Mesenchymal stem cell (in vitro differentiated cells and primary cell): Measurements from ENCODE around the gene TFR2.

Experiments used
- DNase-seq: peaks from one replicate; pipeline ENCODE4 v3.0.0-alpha.2; 2013
- H2AFZ ChIP-seq: one replicate; pipeline ENCODE4 v1.6.1; 2013; ENCODE audit warnings: low read depth, mild to moderate bottlenecking, control low read depth, inconsistent platforms, low read length, moderate library complexity
- H2AK5ac ChIP-seq: 2 replicates; pipeline ENCODE4 v1.6.1; 2013; ENCODE audit warnings: low read length, moderate library complexity, mild to moderate bottlenecking, inconsistent platforms; ENCODE audit not compliant: severe bottlenecking
- H2BK120ac ChIP-seq: one replicate; pipeline ENCODE4 v1.6.1; 2013; ENCODE audit warnings: low read depth, mild to moderate bottlenecking, inconsistent platforms, low read length, moderate library complexity
- H2BK12ac ChIP-seq, 2 experiments: one replicate each; pipeline ENCODE4 v1.6.1; 2013; ENCODE audit warnings: inconsistent platforms in 2 of 2, low read length in 2 of 2, mild to moderate bottlenecking in 2 of 2, moderate library complexity in 2 of 2, control low read depth in 1 of 2
- H2BK15ac ChIP-seq: one replicate; pipeline ENCODE4 v1.6.1; 2013; ENCODE audit warnings: mild to moderate bottlenecking, low read depth, inconsistent platforms; ENCODE audit not compliant: poor library complexity, severe bottlenecking
- H2BK5ac ChIP-seq: 2 replicates; pipeline ENCODE4 v1.6.1; 2013; ENCODE audit warnings: low read depth, mild to moderate bottlenecking, low read length, control low read depth, inconsistent platforms; ENCODE audit not compliant: poor library complexity, severe bottlenecking
- H3K14ac ChIP-seq, 2 experiments: one replicate each; pipeline ENCODE4 v1.6.1; 2013; ENCODE audit warnings: inconsistent platforms in 2 of 2, low read length in 2 of 2, control low read depth in 1 of 2, mild to moderate bottlenecking in 1 of 2, moderate library complexity in 1 of 2
- H3K18ac ChIP-seq, 2 experiments: one replicate each; pipeline ENCODE4 v1.6.1; 2013; ENCODE audit warnings: inconsistent platforms in 2 of 2, low read length in 2 of 2, control low read depth in 1 of 2, low read depth in 1 of 2, mild to moderate bottlenecking in 1 of 2
- H3K23ac ChIP-seq, 2 experiments: one replicate each; pipeline ENCODE4 v1.6.1; 2013; ENCODE audit warnings: inconsistent platforms in 2 of 2, low read length in 2 of 2, mild to moderate bottlenecking in 2 of 2, moderate library complexity in 2 of 2, control low read depth in 1 of 2
- H3K27ac ChIP-seq: 2 replicates; pipeline ENCODE4 v1.5.1; 2013; ENCODE audit warnings: mild to moderate bottlenecking, moderate library complexity, low read length, control low read depth, inconsistent platforms; ENCODE audit not compliant: poor library complexity, severe bottlenecking
- H3K27me3 ChIP-seq, 2 experiments: 2 replicates each; pipeline versions ENCODE4 v1.6.1 to v1.7.0; 2013; ENCODE audit warnings: low read length in 2 of 2, mild to moderate bottlenecking in 2 of 2, moderate library complexity in 2 of 2, control low read depth in 1 of 2, inconsistent platforms in 1 of 2; ENCODE audit not compliant: control insufficient read depth in 1 of 2, insufficient read depth in 1 of 2
- H3K36me3 ChIP-seq, 2 experiments: 2 replicates each; pipeline versions ENCODE4 v1.6.1 to v1.7.0; 2013; ENCODE audit warnings: low read length in 2 of 2, control low read depth in 1 of 2, inconsistent platforms in 1 of 2, low read depth in 1 of 2, mild to moderate bottlenecking in 1 of 2; ENCODE audit not compliant: insufficient read depth in 2 of 2, control insufficient read depth in 1 of 2
- H3K4ac ChIP-seq, 2 experiments: one replicate each; pipeline ENCODE4 v1.6.1; 2013; ENCODE audit warnings: inconsistent platforms in 2 of 2, low read length in 2 of 2, mild to moderate bottlenecking in 2 of 2, moderate library complexity in 2 of 2, control low read depth in 1 of 2, low read depth in 1 of 2
- H3K4me1 ChIP-seq: 2 replicates; pipeline ENCODE4 v1.6.1; 2013; ENCODE audit warnings: low read depth, low read length, control low read depth; ENCODE audit not compliant: control insufficient read depth, insufficient read depth
- H3K4me2 ChIP-seq: 2 replicates; pipeline ENCODE4 v1.6.1; 2013; ENCODE audit warnings: low read length, mild to moderate bottlenecking, inconsistent platforms; ENCODE audit not compliant: poor library complexity, severe bottlenecking
- H3K4me3 ChIP-seq, 2 experiments: 2 replicates each; pipeline versions ENCODE4 v1.5.1 to v1.7.0; 2013; ENCODE audit warnings: low read length in 2 of 2, mild to moderate bottlenecking in 2 of 2, control low read depth in 1 of 2, low read depth in 1 of 2; ENCODE audit not compliant: insufficient read depth in 1 of 2
- H3K79me1 ChIP-seq: replicated peaks from 2 replicates; pipeline ENCODE4 v1.6.1; 2013; ENCODE audit warnings: mild to moderate bottlenecking, control low read depth, low read length, inconsistent platforms; ENCODE audit not compliant: poor library complexity, severe bottlenecking
- H3K9ac ChIP-seq: 2 replicates; pipeline ENCODE4 v1.7.0; 2013; ENCODE audit warnings: mild to moderate bottlenecking, low read length, moderate library complexity
- H3K9me3 ChIP-seq: 2 replicates; pipeline ENCODE4 v1.7.0; 2013; ENCODE audit warnings: mild to moderate bottlenecking, low read length; ENCODE audit not compliant: control insufficient read depth
- H4K8ac ChIP-seq: one replicate; pipeline ENCODE4 v1.6.1; 2013; ENCODE audit warnings: inconsistent platforms, mild to moderate bottlenecking, low read length, moderate library complexity
- H4K91ac ChIP-seq: one replicate; pipeline ENCODE4 v1.6.1; 2013; ENCODE audit warnings: mild to moderate bottlenecking, low read length, inconsistent platforms
- WGBS: methylation state at CpG from one replicate; pipeline ENCODE4 v1.1.7; 2013; ENCODE audit warnings: mixed read lengths; 5-methylcytosine and 5-hydroxymethylcytosine counted together

Gene TFR2

GRCh38 chr7:100687261-100687660, 45.9 kb upstream of the TFR2 start:
- DNase-seq: no peak
- peaks cover 39% of the 10 kb centered on the region for H3K79me1 ChIP-seq
- H3K23ac ChIP-seq: no peak overlapping the region
- H2BK120ac ChIP-seq: no peak overlapping the region
- H4K91ac ChIP-seq: no peak overlapping the region
- H3K9me3 ChIP-seq: no peaks in the 10 kb centered on the region
- H3K14ac ChIP-seq: no peak overlapping the region
- H2BK15ac ChIP-seq: no peak overlapping the region
- H2BK5ac ChIP-seq: no peak overlapping the region
- H3K4me1 ChIP-seq: peaks cover 26% of the 10 kb centered on the region
- H2BK12ac ChIP-seq: no peak overlapping the region
- H3K4me2 ChIP-seq: no peak overlapping the region
- no peak overlapping the region for H3K27ac ChIP-seq
- H3K4ac ChIP-seq: no peak overlapping the region
- peaks cover 67 to 81% of the 10 kb centered on the region in 2 experiments for H3K36me3 ChIP-seq
- H3K18ac ChIP-seq: no peak overlapping the region
- H2AK5ac ChIP-seq: no peak overlapping the region
- H2AFZ ChIP-seq: no peak overlapping the region
- WGBS: 95% methylated on average over 22 of the region's 22 CpGs
- H3K4me3 ChIP-seq: no peak overlapping the region
- H3K9ac ChIP-seq: no peak overlapping the region
- no peak overlapping the region for H4K8ac ChIP-seq
- H3K27me3 ChIP-seq: no peaks in the 10 kb centered on the region

- H3K4me1 ChIP-seq: peaks cover 26% of the 10 kb centered on the region
Observed at GRCh38 chr7:100686822-100687211, 45.5 kb upstream of the TFR2 start.

GRCh38 chr7:100686201-100686821, 45.0 kb upstream of the TFR2 start:
- no peak overlapping the region for H3K4me3 ChIP-seq
- whole genome bisulfite sequencing: 96% methylated on average over 33 of the region's 33 CpGs
- H3K18ac ChIP-seq: no peak overlapping the region
- H3K9ac ChIP-seq: no peak overlapping the region
- peaks cover 28% of the 10 kb centered on the region for H3K4me1 ChIP-seq
- H3K9me3 ChIP-seq: no peaks in the 10 kb centered on the region
- no peak overlapping the region for H3K4me2 ChIP-seq
- no peak overlapping the region for H2BK15ac ChIP-seq
- no peak overlapping the region for H2BK5ac ChIP-seq
- no peak overlapping the region for H4K8ac ChIP-seq
- peaks cover 39% of the 10 kb centered on the region for H3K79me1 ChIP-seq
- no peaks in the 10 kb centered on the region for H3K27me3 ChIP-seq
- H2BK12ac ChIP-seq: no peak overlapping the region
- no peak overlapping the region for H2AK5ac ChIP-seq
- H3K14ac ChIP-seq: no peak overlapping the region
- peaks cover 76 to 90% of the 10 kb centered on the region in 2 experiments for H3K36me3 ChIP-seq
- no peak overlapping the region for H3K27ac ChIP-seq
- no peak for DNase-seq
- no peak overlapping the region for H2AFZ ChIP-seq
- H3K4ac ChIP-seq: no peak overlapping the region
- no peak overlapping the region for H4K91ac ChIP-seq
- no peak overlapping the region for H3K23ac ChIP-seq
- no peak overlapping the region for H2BK120ac ChIP-seq

More at GRCh38 chr7:100686822-100687211, 45.5 kb upstream of the TFR2 start:
- no peak for DNase-seq
- H3K14ac ChIP-seq: no peak overlapping the region
- no peak overlapping the region for H3K23ac ChIP-seq
- H3K79me1 ChIP-seq: peaks cover 39% of the 10 kb centered on the region
- H3K36me3 ChIP-seq: peaks cover 71 to 85% of the 10 kb centered on the region in 2 experiments
- H2BK120ac ChIP-seq: no peak overlapping the region
- no peak overlapping the region for H2AK5ac ChIP-seq
- H3K4me3 ChIP-seq: no peak overlapping the region
- H3K27ac ChIP-seq: no peak overlapping the region
- no peak overlapping the region for H2BK5ac ChIP-seq
- H3K18ac ChIP-seq: no peak overlapping the region
- no peaks in the 10 kb centered on the region for H3K27me3 ChIP-seq
- H3K4me2 ChIP-seq: no peak overlapping the region
- H3K9me3 ChIP-seq: no peaks in the 10 kb centered on the region
- no peak overlapping the region for H2BK15ac ChIP-seq
- no peak overlapping the region for H3K9ac ChIP-seq
- no peak overlapping the region for H3K4ac ChIP-seq
- H2BK12ac ChIP-seq: no peak overlapping the region
- H2AFZ ChIP-seq: no peak overlapping the region
- no peak overlapping the region for H4K91ac ChIP-seq
- WGBS: 94% methylated on average over 17 of the region's 17 CpGs
- H4K8ac ChIP-seq: no peak overlapping the region

- Histone ChIP-seq H2AFZ (no peak overlapping the region), H2BK5ac (no peak overlapping the region), H3K27me3 (no peaks in the 10 kb centered on the region), H3K4ac (no peak overlapping the region), H3K23ac (no peak overlapping the region), H3K9me3 (no peaks in the 10 kb centered on the region), H3K36me3 (peaks cover 82 to 89% of the 10 kb centered on the region in 2 experiments), H2BK15ac (no peak overlapping the region), H3K9ac (no peak overlapping the region), H3K14ac (no peak overlapping the region), H3K79me1 (peaks cover 36% of the 10 kb centered on the region), H3K27ac (no peak overlapping the region), H2BK12ac (no peak overlapping the region), H4K91ac (no peak overlapping the region), H3K18ac (no peak overlapping the region), H4K8ac (no peak overlapping the region), H3K4me1 (peaks cover 25% of the 10 kb centered on the region), H2BK120ac (no peak overlapping the region), H3K4me3 (no peak overlapping the region), H2AK5ac (no peak overlapping the region), H3K4me2 (no peak overlapping the region)
- DNase-seq: no peak
- 92% methylated on average over 12 of the region's 17 CpGs for WGBS
Observed at GRCh38 chr7:100685631-100686145, 44.3 kb upstream of the TFR2 start.
